HG03039 (cell line): ENCODE results near the gene MAP4K2.
A peak's percentile ranks its signal among the peaks of the same experiment; 100 is the strongest.

Source experiments
- ATAC-seq: cut with Tn5 transposase; IDR thresholded peaks from one replicate; pipeline ENCODE4 v1.9.1; 2021; ENCODE audit warnings: mild to moderate bottlenecking, moderate library complexity; ENCODE audit not compliant: unreplicated experiment

Gene MAP4K2

DNA sequence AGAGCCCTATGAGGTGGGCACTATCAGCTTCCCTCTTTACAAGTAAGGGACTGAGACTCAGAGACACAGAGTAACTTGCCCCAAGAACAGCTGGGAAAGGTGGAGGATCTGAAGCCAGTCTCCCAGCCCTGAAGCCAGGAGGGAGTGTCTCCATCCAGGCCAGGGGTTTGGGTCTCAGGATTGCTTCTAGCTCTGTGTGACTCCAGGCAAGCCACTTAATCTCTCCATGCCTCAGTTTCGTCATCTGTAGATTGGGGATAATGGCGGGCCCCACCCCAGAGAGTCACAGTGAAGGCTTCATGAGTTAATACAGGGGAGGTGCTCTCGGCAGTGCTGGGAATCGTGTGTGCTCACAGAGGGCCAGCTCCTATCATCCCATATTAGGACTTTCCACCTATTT lies 10.5 kb downstream of the MAP4K2 start:
- no peak for ATAC-seq

DNA sequence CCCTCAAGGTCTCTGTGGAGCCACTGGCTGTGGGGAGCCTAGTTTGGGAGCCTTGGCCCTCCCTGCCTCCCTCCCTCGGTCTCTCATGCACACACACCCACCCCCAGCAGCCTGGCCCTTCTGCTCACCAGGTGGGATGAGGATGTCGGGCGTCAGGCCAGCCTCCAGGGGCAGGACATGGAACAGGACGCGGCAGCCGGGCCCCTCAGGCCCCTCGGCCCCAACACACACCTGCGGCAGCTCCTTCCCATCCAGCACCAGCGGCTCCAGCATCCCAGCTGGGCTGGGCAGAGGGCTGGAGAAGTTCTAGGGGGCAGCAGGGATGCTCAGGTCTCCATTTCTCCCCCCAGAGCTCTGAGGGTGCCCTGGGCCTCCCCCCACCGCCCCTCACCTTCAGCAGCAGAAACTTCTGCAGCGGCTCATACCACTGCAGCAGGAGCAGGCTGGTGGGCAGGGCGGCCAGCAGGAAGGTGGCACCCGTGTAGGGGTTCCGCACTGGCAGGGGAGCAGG lies 11.2 kb downstream of the MAP4K2 start:
- ATAC-seq = no peak

DNA sequence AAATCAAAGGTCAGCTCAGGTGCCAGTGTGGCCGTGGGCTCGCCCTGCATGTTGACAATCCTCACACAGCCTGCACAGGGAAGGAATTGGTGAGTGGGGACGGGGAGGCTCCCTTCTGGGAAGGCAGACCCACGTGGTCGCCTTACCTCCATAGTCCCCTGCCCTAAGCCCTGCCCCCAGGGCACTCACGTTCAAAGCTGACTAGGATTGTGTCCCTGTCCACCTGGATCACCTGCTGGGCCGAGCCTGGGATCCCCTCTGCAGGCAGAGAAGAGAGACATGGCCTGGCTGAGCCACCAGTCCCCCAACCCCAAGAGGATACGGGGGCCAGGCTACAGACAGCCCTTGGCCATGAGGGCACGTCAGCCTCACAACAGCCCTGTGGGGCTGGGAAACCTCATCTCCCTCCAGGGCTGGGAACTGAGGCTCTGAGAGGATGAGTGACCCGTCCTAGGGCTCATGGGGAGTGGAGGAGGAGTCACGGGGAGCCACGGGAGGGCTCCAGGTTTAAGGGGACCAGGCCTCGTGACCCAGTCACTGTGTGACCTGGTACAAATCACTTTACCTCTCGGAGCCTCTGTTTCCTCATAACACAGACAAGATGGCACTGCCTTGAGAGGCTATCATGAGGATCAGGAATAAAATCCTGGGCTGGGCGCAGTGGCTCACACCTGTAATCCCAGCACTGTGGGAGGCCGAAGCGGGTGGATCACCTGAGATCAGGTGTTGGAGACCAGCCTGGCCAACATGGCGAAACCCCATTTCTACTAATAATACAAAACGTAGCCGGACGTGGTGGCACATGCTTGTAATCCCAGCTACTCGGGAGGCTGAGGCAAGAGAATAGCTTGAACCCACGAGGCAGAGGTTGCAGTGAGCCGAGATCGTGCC lies 12.6 kb downstream of the MAP4K2 start:
- ATAC-seq = no peak

DNA sequence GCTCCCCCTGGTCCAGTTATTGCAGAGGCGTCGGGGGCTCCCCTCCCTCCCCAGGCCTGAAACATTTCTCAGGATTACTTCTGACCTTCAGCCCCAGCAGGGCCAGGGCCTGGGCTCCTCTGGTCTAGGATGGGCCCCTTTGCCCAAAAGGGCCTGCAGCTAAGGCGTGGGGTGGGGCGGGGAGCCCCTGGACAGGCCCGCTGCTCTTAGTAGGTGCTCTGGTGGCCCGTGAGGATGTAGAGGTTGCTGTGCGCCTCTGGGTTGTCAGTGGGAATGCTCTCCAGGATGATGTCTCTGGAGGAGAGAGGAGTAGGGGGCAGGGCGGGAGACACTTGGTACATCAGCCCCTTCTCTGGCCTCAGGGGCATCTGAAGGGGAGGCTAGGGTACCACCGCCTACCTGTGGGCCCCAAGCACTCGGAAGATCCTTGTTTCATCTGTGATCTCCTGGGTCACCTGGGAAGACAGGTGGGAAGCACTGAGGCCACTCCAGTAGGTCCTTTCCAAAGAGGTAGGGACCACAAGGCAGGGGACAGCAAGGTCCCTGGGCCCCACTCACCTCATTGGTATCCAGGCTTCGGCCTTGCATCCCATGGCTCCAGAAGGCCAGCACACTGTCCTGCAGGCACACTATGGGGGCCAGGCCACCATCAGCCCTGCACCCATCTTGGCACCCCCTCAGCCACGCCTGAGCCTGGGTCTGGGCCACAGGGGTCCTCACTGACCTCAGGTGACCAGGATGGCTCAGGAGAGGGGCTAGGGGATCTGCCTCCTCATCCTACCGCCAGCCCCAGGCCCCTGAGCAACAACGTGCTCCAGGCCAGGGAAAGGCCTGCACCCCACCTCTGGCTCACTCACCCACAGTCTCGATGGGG lies 13.4 kb downstream of the MAP4K2 start:
- ATAC-seq = no peak

DNA sequence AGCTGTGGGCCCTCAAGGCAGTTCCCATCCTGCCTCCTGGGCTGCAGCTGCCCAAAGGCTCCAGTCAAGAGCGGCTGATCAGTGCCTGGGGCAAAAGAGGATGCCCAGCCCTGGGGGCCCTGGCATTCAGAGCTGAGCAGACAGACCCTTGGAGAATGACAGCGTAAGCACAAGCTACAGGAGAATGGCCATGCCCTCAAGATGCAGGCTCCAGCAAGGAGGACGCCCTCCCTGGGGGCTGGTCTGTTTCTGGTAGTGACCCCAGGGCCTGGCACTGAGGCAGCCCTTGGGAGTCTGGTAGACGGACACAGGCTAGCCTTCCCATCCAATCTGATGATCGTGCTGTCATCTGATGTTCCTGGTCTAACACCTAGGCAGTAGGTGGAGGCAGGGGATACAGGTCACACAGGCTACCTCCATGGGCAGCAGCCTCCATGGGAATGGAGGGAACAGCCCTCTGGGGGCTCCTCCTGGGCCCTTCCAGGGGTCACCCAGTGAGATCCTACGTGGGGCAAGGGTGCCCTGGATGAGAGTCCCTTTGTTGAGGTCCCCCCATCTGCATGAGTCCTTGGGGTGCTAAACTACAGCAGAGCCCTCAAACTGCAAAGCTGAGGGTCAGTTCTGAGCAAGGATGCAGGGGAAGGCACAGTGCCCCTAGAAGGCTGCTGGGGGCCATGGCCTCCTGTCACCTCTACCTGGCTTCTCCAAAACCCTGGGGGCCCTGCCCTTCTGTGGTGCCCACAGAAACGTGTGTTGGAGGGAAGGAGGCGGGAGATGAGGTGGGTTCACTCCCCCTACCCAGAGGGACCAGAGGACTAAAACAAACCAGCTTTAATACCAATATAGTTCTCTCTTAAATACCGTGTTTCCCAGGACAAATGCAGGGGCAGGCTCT lies 14.4 kb downstream of the MAP4K2 start:
- ATAC-seq = no peak

DNA sequence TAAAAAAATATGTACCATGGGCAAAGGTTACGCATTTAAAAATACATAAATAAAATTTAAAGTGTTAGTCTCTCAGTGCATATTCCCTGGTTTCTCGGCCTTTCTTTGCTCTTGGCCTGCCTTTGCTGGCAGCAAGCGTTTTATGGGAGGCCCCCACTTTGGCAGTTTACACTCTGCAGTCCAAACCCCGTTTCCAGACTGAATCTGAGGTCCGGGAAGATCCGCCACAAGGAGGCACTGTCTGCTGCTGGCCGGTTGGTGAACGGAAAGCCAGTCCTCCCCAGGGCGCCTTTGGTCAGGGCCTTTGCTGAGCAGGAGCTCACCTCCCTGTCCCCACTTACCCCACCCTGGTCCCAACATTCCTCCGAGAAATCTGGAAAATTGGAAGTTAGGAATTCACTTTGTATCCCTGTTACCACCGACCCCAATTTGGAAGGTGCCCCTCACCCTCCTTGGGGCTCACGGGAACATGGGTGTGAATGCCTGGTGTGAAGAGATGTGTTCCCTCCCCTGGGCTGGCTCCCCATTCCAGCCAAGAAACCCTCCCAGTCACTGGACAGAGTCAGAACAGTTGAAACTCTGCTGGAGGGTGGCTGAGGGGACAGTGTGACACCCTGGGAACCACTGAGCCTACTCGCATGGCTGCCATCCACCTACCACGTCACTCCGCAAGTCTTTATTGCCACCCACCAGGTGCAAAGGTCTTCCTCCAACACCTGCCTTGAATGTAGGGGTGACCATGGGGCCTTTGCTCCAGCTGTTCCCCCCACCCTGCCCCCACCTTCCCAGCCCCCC lies 15.3 kb downstream of the MAP4K2 start:
- no peak for ATAC-seq

DNA sequence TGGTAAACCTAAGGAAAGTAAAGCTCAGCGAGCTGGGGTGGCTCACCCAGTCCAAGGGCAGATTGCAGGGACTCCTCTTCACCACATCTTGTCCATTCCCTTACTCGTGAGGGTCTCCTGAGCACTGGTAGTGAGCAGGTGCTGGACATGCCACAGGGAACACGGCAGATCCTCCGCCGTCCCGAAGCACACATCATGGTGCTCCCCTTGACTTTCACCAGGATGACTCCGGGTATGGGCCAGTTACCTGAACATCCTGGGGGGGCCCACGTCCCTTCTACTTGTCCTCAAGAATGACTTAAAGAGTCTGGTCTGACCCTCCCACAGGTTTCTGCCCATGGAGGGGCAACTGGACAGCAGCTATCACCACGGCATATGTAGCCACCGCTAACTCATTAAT lies 16.7 kb downstream of the MAP4K2 start:
- no peak for ATAC-seq

DNA sequence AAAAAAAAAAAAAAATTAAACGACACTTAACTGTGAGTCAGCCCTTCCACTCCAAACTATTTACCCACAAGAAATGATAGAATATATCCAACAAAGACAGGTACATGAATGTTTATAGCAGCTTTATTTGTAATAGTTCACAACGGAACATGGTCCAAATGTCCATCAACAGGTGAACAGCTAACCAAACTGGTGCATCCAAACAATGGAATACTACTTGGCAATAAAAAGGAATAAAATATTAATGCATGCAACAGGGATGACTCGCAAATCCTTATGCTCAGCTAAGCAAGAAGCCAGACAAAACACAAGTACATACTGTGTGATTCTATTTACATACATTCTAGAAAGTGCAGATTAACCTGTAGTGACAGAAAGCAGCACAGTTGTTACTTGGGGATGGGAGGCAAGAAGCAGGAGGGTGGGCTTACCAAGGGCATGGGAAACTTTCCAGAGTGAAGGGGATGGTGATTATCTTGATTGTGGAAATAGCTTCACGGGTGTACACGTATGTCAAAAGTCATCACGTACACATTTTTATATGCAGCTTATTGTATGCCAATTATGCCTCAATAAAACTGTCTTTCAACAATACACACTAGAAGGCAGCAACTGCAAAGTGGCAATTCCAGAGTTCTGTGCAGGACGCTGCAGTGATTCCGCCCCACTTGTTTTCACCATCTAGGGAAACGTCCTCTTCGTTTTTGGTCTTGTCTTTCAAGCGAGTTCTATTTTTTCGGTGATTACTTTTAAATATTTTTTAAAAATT lies 18.0 kb downstream of the MAP4K2 start:
- ATAC-seq = no peak

DNA sequence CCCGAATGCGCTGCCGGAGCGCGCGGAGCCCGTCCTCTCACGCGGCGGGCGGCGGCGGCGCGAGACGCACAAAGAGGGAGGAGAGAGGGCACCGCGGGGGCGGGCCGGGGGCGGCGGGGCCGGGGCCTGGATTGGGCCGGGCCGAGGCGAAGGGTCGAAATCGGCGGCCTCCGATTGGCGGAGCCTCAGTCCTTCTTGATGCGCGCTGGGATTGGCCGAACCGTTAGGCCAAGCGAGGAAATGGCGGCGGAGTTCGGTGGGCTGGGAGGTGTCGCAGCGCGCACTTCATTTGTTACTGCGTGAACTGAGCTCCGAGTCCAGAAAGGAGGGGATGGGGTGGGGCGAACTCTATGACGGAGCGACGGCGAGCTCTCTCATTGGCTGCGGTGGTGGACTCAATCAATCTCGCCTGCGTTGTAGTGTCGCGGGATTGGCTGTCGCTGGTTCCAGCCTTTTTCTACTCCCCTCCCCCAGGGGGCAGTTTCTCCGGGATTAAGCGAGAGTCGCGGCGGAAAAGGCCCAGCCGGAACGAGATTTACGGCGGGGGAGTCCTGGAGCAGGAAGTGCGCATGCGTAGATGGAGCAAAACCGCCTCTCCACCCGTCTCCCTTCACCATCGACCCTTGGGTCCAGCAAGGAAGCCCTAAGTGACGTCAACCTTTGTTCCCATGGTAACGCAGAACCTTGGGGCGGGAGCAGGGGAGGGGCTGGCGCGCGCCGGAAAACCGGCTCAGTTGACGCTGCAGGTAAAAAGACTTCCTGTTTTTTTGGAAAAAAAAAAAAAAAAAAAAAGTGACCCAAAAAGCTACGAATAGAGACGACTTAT lies 24.3 kb downstream of the MAP4K2 start, which contains the start of gene SF1:
Gene SF1, minus strand, starts transcription at position 70 of the 826 bp plus-strand sequence. CDS start 150 bp downstream, outside the sequence.
- ATAC-seq = peak; percentile 77

DNA sequence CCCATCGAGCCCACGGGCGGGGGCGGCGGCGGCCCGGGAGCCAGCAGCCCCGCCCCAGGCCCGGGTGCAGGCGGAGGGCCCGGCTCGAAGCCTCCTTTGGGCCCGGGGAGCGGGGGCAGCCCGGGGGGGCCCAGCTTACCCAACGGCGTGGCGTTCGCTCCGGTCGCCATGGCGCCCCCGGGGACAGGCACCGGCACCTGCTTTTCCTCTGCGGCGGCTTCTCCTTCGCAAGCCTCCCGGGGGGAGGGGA lies 24.9 kb downstream of the MAP4K2 start:
- peak; percentile 16 for ATAC-seq

DNA sequence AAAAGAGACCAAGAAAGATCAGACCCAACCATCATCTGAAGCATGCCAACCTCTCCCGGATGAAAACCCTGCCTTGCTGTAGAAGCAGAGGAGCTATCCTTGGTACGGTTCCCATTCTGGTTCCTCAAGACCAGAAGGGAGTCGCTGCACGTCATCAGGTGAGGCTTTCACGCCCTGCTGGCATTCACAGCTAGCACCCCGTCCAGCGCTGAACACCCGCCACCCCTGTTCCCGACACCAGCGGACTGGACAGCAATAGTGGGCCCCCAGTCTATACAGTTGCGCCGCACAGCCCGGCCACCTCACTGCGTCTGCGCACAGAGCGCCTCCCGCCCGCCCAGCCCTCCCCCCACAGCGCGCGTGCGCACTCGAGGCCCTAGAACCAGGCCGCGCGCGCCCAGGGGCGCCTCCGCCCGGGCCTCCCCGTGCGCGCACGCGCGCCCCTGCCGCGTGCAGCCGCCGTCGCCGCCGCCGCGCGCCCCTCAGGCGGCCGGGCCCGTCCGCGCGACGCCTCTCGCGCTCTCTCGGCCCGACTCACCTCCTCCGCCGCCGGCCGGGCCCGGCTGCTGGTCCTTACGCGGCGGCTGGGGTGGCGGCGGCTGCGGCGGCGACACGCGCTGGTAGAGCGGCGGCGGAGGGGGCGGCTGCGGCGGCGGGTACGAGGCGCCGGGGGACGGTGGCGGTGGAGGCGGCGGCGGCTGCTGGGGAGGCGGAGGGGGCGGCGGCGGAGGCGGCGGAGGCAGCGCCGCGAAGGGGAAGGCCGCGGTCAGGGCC lies 25.4 kb downstream of the MAP4K2 start:
- peak; percentile 20 for ATAC-seq

DNA sequence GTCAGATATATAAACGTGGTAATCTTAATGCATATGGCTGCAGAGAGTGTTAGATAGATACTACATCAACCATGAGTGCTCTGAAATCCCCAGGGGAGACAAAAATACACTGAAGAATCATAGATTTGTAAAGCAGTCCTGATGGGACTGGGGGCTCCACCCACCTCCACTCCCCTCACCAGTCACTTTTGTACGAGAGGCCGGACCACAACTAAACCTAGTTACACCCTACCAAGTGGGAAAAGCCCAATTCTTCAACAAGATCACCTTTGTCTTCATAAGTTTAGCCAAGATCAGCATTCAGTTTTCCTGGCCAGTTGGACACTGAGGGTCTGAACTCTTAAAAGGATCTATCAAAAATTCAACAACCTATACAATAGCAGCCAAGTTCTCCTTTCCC lies 26.1 kb downstream of the MAP4K2 start:
- no peak for ATAC-seq

DNA sequence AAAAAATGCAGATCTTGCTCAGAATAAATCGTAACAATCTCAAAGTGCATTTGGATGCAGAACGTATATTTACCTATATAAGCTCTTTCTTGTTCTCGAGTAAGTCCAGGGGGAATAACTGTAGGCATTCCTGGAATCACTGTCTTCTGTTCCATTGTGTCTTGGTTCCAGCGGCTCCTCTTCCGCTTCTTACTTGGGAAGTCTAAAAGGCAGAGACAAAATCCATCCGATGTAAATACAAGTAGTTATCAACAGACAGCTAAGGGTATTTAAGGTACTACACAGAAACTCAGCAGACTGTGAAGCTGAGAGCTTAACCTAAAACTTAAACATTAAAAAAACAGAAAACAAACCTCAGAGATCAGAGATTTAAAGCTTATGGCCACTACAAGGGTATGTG lies 26.6 kb downstream of the MAP4K2 start:
- ATAC-seq = no peak

DNA sequence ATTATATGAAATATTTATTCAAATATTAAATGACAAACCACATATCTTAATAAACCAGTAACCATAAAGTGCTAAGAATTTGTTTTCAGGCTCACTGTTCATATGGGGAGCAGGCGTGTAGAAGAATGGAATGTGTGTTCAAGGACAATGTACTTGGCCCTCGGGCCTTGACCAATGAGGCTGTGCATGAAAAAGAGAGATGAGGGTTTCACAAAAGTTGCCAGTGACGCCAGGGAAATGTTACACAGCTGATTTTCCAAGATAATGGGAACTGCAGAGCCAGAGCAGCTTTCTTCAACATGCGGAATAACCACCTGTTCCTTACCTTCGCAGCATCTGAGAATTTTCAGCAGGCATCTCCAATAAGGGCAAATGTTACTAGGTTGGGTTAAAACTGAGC lies 28.9 kb downstream of the MAP4K2 start:
- ATAC-seq = no peak

DNA sequence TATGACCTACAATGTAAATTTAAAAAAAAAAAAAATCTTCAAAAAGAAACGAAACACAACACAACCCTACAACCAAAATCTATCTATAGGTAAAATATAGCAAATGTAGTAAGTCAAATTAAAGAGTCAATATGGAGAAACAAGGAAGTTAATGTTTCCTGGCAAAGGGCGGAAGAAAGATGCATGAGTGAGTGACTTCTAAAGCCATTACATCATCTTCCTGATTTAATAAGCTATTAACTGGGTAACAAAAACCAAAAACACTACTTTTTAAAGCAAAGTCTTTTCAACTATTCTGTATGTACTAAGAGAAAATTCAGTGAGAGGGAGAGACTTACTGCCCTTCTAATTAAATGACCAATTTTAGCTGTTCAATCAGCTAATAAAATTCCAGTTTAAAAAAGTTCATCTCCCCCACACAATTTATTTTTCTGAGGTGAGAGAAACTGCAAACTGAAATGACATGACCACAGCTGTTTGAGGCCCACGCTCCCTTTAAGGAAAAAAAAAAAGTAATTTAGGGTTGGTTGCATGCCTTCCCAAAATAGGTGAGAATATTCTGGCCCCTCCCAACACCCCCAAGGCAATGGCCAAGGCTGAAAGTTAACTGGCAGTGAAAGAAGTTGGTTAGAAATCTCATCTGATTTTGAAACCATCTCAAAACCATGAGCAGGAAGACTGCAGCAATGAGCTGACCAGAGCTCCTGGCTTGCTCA lies 30.6 kb downstream of the MAP4K2 start:
- ATAC-seq = no peak

DNA sequence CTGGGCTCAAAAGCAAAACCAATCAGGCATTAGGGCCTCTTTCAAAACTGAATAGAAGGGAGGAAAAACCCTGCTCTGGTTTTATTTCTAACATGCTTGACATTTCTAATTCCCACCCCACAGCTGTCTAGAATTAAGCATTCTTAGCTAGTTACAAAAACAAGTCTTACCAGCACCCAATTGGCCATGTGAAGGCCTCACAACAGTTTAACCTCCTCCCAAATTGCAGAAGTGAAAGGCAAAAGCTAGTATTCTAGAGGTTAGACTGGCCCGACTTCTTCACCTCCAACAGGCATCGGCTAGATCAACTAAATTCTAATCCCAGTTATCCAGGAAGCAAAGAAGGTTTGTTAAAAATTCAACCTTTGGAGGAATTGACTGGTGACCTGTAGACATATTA lies 31.2 kb downstream of the MAP4K2 start:
- no peak for ATAC-seq

DNA sequence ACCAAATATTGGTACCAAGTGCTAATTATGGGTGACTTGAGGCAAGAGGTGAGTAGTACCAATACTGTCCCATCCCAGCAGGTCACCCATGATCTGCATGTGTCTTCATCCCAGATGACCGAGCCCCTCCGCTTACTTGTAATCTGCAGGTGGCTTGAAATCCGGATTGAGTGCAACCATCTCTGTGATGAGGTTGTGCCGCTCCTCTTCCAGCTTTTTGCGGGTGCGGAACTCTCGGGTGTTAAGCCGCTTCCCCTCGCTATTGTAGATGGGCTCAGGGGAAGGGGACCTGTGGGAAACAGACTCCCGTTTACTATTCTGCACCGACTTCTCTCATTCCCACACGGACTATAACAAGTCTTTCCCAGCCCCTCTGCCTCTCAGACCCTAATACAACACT lies 32.9 kb downstream of the MAP4K2 start:
- ATAC-seq = no peak
